NCI-H187 treated with DMSO at 0.1 percent for 48 hours (cell line): ENCODE data around the gene IQSEC1.

Experiments used
- DNase-seq: peaks from one replicate; lab custom pipeline; 2025; lab: John Stamatoyannopoulos, UW

The IQSEC1 gene

GRCh38 chr3:12954180-12954579 is 119.0 kb downstream of the IQSEC1 start:
- DNase-seq, result no peak

- DNase-seq, result no peak
These were observed 119.8 kb downstream of the IQSEC1 start for GRCh38 chr3:12953201-12953995.

DNA sequence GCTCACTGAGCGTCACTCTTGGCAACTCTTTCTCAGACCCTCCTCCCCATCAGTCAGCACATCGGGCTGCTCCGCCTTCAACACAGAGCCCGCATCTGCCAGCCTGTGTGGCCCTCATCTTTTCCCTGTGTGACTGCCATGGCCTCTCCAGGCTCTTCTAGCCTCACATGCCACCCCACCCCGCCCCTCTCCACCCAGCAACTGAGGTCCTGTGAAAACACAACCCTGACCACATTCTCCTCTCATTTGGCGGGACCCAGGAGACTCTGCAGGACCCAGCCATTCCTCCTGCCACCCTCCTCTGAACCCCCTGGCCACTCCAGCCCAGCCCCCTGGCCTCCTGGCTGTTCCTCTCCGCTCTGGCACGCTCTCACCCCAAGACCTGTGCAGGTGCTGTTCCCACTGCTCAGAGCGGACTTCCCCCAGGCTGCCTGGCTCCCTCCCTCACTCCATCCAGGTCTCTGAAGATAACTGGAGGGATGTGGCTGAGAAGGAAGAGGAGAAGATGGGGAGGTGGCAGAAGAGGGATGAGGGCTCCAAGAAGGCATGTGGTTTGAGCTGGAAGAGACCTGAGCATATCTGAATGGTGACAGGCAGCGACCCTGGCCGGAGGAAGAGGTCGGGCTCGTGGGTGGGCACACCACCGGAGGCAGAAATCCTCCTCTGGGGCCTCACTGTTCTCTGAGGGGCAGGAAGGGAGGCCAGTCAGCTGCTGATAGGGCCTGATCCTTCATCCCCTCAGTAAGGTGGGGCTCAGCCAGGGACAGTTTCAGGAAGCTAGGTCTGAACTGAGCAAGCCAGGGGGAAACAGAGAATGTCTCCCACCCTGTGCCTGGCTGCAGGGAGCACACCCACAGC is 120.7 kb downstream of the IQSEC1 start:
- DNase-seq, result no peak

DNA sequence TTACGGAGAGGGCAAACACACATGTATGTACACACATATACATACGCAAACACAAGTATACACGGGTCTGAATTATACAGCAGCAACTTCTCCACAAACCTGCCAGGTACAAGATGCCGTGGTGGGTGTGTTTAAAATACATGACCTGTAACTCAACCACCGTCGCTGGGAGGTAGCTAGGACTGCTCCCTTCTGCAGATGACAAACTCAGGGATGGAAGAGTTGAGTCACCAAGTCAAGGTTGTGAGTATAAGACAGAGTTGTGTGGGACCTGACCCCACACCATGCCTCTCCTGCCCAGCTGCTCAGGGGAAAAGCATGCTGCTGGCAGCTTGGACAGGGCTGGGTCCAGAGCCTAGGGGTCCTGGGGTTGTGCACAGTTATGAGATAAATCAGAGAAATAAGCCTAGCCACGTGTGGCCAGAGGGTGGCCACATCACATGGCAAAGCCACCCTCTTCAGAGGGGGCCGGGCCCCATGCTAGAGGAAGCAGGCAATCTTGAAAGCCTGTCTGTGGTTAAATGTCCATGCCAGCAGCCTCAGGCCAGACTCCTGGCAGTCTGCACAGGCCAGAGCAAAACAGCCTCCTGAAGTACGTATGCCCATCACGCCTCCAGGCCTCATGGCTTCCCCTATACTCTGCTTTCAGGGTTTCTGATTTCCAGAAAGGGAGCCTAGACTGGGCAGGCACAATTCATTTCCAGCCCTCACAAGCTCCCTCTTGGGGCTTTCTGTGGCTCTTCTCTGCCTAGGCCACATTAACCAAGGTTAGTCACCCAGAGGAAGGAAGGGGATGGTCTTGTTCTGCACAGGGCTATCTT is 124.1 kb downstream of the IQSEC1 start:
- no peak for DNase-seq

DNA sequence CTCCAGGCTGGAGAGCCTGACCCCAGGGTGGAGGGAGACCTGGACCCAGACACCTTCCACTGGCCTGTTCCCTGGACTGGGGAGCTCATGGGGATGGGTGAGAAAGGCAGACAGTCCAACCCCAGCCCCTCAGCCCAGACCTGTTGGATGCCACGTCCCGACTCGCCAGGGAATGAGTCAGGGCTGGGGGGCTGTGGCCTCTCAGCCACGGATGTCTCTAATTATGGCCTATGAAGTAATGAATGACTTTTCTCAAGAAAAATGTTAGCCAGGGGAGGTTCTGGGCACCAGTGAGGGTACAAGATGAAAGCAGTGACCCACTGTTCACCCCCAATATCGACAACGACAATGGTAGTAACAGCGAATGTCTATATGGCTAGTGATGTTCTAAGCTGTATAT is 124.9 kb downstream of the IQSEC1 start:
- no peak for DNase-seq

- no peak for DNase-seq
These were observed 125.5 kb downstream of the IQSEC1 start for GRCh38 chr3:12947504-12948369.

DNA sequence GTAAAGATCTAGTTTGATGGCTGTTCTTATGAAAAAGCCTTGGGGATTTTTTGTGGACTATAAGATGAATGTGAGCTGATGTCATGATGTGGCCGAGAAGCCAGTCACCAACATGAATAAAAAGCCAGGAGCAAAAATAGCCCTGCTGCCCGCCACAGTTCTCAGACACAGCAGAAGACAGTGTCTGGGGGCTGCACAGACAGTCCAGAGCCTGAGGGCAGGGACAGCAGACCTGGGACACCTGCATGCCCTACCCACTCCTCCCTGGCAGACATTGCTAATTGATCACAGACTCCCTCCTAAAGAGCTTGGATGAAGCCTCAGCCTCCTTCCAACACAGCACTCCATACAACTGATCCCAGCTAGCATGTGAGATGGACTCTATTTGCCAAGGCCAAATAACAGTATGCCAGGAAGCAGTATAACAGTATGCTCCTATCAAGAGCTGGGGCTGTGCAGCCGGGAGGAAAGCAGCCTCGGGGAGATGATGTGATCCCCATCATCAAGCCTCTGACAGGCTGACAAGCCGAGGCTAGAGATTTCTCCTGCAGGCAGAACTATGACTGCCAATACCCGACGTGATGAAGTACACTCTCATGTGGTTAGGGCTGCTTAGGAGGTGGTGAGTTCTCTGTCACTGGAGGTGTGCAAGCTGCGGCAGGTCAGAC is 126.4 kb downstream of the IQSEC1 start:
- no peak for DNase-seq

GRCh38 chr3:12946251-12946648 is 127.0 kb downstream of the IQSEC1 start:
- DNase-seq, result no peak

DNA sequence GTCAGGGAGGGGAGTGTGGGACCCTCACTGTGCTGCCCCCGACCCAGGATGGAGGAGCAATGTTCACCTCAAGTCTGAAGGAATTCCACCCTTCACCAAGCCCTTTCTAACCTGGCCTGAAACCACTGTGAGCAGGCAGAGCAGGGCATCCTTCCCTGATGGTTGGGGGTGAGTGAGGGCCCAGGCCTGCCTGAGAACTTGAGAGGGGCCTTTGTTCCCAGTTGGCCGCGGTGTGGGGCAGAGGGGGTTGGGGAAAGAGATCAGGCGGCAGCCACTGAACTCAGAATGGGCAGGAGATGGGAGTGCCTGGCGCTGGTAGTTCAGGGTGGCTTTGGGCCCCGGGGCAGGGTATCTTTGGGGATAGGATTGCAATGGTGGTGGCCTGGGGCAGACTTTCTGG is 128.4 kb downstream of the IQSEC1 start:
- DNase-seq, result no peak

- DNase-seq, result no peak
These were observed 128.8 kb downstream of the IQSEC1 start for GRCh38 chr3:12944413-12944812.

DNA sequence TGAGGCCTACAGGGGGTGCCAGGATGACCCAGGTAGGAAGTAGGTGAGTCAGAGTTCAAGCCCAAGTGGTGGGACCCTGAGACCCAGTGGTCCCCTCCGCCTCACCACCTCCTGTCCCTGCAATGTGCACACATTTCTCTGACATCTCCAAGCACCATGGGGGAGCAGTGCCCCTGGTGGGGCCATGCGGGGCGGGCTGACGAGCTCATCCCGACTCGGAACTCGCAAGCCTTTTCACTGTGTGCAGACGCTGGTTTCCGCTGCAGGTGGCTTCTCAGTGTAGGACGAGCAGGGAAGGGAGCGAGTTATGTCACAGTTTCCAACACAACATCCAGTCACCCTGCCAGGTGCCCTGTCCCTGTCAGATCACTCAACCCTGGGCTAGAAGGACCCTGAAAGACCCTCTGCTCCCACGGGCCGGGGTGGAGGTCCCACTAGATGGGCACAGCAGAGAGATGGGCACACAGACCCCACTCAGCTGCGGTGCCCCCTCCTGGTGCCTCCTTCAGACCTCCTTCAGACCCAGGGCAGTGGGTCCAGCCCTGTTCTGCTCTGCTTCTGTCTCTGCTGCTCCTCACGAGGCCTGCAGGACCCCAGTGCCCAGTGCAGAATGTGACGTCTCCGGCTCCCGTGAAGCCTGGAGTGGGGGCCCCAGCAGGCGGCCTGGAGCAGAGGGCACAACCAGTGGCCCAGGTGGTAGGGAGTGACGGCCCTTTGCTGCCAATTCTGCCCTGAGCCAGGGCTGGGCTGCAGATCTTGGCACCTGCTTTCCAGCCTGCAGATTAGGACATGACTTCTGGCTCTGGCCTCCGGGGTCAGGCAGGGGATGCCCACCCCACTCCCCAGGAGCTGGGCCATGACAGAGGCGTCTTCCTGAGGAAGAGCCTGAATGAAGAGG is 129.9 kb downstream of the IQSEC1 start:
- DNase-seq, result no peak

GRCh38 chr3:12941495-12942023 is 131.7 kb downstream of the IQSEC1 start:
- no peak for DNase-seq

GRCh38 chr3:12940854-12941253 is 132.4 kb downstream of the IQSEC1 start:
- DNase-seq, result no peak

DNA sequence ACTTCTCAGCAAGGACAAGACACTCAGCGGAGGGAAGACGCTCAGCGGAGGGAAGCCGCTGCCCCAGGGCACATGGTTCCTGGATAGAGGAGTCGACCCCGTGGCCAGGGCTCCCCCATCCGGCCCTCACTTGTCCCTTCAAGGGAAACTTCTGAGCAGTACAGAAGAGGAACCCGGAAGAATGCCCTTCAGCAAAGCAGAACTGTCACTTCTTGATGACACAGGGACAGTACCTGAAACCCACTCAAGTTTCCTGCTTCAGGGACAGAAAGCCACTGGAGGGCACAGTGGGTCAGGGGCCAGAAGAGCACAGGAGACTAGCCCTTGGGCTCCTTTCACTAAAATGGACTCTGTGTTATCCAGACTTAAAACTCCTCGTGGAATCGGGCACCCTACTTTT is 134.1 kb downstream of the IQSEC1 start:
- DNase-seq, result no peak

- DNase-seq, result no peak
These were observed 134.9 kb downstream of the IQSEC1 start for GRCh38 chr3:12938258-12938711.

GRCh38 chr3:12935861-12936830 is 137.1 kb downstream of the IQSEC1 start:
- no peak for DNase-seq

GRCh38 chr3:12935023-12935860 is 138.0 kb downstream of the IQSEC1 start:
- no peak for DNase-seq
